Lung (tissue), 12 donors: ENCODE measurements around the gene ZNHIT6. TPM values are rescaled to one million over a fixed set of nuclear protein-coding genes. Genes with fewer than 3 reads are reported as not detected.
A peak's percentile ranks its signal among the peaks of the same experiment; 100 is the strongest.

Experiments used
- ATAC-seq: fragments of 200-7000 bp; cut with Tn5 transposase; one replicate; pipeline ENCODE4 v1.9.1; 2020; ENCODE audit warnings: moderate number of reproducible peaks; ENCODE audit not compliant: insufficient read depth, low FRiP score
- DNase-seq, 3 donors: peaks; one replicate each; pipeline ENCODE4 v3.0.0-alpha.2; 2013 to 2017
- H3K27ac ChIP-seq, 2 donors: one replicate each; pipeline ENCODE4 v1.5.1; 2013; ENCODE audit warnings: mild to moderate bottlenecking in 2 of 2, moderate library complexity in 2 of 2, control low read depth in 1 of 2, inconsistent platforms in 1 of 2, low read depth in 1 of 2, low read length in 1 of 2
- H3K27me3 ChIP-seq, 3 donors: one replicate each; pipeline ENCODE4 v1.5.1; 2013; ENCODE audit warnings: low read length in 2 of 3; ENCODE audit not compliant: control insufficient read depth in 3 of 3, insufficient read depth in 3 of 3
- H3K36me3 ChIP-seq, 4 donors: one replicate each; pipeline ENCODE4 v1.5.1; 2013; ENCODE audit warnings: low read length in 4 of 4, mild to moderate bottlenecking in 1 of 4, moderate library complexity in 1 of 4; ENCODE audit not compliant: control insufficient read depth in 4 of 4, insufficient read depth in 4 of 4
- H3K4me1 ChIP-seq, 5 donors: one replicate each; pipeline ENCODE4 v1.5.1; 2013; ENCODE audit warnings: low read length in 5 of 5, mild to moderate bottlenecking in 2 of 5, moderate library complexity in 1 of 5; ENCODE audit not compliant: control insufficient read depth in 5 of 5, insufficient read depth in 5 of 5
- H3K4me3 ChIP-seq: one replicate; pipeline ENCODE4 v1.5.1; 2013; ENCODE audit warnings: mild to moderate bottlenecking, control low read depth, moderate library complexity
- H3K9ac ChIP-seq, 2 donors: one replicate each; pipeline ENCODE4 v1.5.1; 2013; ENCODE audit warnings: low read length in 2 of 2, control low read depth in 1 of 2; ENCODE audit not compliant: insufficient read depth in 1 of 2
- H3K9me3 ChIP-seq, 4 donors: one replicate each; pipeline ENCODE4 v1.5.1; 2013; ENCODE audit warnings: low read length in 3 of 4, mild to moderate bottlenecking in 1 of 4, moderate library complexity in 1 of 4; ENCODE audit not compliant: control insufficient read depth in 4 of 4, insufficient read depth in 3 of 4
- WGBS, 2 donors: extraction: QIAGEN DNeasy Blood & Tissue Kit; methylation state at CpG; one replicate each; pipeline ENCODE4 v1.1.7; 2013; 5-methylcytosine and 5-hydroxymethylcytosine counted together
- polyA plus RNA-seq, 2 donors: library from polyadenylated mRNA; stranded (reverse); fragments of 200-250 nt; gene quantifications; one replicate each; pipeline ENCODE4 v1.2.1, GENCODE V29; 2013
- total RNA-seq, 2 donors: library from RNA; depleted of rRNA in 1 of 2; stranded (reverse); fragments of >200 nt in 1 of 2; gene quantifications; one replicate each; pipeline ENCODE4 v1.2.1, GENCODE V29; 2014 to 2021
- TF ChIP-seq, protein P1 (sequence below): IDR thresholded peaks from 2 replicates; pipeline ENCODE4 v1.5.1; 2012; ENCODE audit warnings: mild to moderate bottlenecking; ENCODE audit errors: control extremely low read depth, extremely low read depth
- donor health status: control.
- donor health status: control.
- donor health status: Bipolar disorder and iron deficiency.
- donor health status: healthy.
- donor health status: DM: yes; HTN: yes; CAD: no.

ZNHIT6 gene
- total and polyA plus RNA-seq, 4 donors: 8.7 to 17.7 (median 10.1) TPM

DNA sequence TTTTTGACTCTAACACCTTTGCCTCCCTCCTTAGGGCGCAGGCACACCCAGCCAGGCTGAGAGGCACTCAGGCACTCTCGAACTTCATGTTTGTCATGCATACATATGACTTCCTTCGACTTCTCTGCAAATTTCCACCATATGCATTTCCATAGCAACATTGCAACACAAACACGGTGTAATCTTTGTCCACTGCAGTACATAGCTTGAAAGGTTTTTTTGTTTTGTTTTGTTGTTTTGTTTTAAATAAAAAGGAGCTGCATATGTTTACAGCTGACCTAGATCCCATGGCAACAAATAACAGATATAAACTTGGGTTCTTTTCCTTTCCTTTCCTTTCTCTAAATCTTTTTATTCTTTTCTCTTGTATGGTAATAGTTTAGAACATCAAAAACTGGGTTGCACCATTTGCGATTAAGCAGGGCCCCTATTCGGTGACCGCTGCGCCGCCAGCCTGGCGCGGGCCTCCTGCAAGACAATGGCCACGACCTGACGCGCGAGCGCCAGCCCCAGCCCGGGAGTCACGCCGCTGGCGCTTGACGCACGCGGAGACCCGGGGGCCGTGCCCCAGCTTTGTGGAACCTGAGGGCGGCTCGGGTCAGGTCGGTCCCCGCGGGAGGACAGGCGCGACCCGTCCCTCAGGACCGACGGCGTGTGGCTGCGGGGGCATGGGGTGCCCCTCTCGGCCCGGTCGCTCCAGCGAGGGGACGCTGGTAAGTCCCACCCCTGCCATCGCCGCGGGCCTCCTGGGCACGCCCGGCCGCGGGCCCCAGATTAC lies 92.5 kb downstream of the ZNHIT6 start:
- no peak overlapping the region for H3K27ac ChIP-seq
- peak; percentile 50 to 72 (median 69) for DNase-seq
- TF ChIP-seq, protein P1, sequence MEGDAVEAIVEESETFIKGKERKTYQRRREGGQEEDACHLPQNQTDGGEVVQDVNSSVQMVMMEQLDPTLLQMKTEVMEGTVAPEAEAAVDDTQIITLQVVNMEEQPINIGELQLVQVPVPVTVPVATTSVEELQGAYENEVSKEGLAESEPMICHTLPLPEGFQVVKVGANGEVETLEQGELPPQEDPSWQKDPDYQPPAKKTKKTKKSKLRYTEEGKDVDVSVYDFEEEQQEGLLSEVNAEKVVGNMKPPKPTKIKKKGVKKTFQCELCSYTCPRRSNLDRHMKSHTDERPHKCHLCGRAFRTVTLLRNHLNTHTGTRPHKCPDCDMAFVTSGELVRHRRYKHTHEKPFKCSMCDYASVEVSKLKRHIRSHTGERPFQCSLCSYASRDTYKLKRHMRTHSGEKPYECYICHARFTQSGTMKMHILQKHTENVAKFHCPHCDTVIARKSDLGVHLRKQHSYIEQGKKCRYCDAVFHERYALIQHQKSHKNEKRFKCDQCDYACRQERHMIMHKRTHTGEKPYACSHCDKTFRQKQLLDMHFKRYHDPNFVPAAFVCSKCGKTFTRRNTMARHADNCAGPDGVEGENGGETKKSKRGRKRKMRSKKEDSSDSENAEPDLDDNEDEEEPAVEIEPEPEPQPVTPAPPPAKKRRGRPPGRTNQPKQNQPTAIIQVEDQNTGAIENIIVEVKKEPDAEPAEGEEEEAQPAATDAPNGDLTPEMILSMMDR: no peak
- no peak overlapping the region for H3K4me3 ChIP-seq
- no peaks in the 10 kb centered on the region for H3K36me3 ChIP-seq
- WGBS, 2 donors: 32 to 42% methylated on average over 49 of the region's 49 CpGs
- no peaks in the 10 kb centered on the region for H3K27me3 ChIP-seq
- peaks cover 0 to 33% (median 12%) of the 10 kb centered on the region in 5 donors for H3K4me1 ChIP-seq
- peaks cover 0 to 3% (median 1%) of the 10 kb centered on the region in 4 donors for H3K9me3 ChIP-seq
- no peak overlapping the region for H3K9ac ChIP-seq
- ATAC-seq: no peak

DNA sequence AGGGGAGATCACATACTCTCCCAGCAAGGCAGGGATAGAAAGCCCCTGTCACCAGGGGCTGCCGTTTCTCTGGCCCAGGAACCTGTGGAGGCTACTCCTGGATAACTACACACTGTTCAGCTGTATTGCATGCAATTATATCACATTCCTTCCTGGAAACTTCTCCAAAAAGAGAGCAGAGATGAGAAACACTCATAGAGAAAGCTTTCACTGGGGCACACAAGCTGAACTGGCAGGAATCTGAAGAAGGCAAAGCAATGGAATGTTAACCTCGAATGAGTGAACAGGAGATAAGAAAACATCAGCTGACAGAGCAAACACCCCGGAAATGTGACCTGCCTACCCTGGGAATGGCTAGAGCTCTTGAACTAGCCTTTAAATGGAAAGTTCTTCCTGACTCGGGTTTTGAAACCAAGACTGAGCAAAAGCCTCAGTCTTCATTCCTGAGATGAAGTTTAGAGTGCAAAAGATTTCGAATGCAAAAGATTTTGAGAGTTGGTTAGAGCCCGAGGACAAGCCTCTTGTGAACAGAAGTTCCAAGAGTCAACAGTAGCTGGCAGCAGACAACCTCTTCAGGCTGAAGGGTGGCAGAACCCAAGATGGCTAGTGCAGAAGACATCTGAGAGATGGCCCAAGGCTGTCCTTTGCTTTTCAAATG lies 95.4 kb downstream of the ZNHIT6 start:
- ATAC-seq: peak; percentile 73
- Histone ChIP-seq H3K9me3 (peaks cover 0 to 3% (median 0%) of the 10 kb centered on the region in 4 donors), H3K27me3 (no peaks in the 10 kb centered on the region), H3K4me3 (no peak overlapping the region), H3K27ac (peak overlapping the region; percentile 60 to 61), H3K9ac (no peak overlapping the region), H3K36me3 (no peaks in the 10 kb centered on the region), H3K4me1 (peaks cover 0 to 34% (median 12%) of the 10 kb centered on the region in 5 donors)
- 44 to 56% methylated on average over 6 of the region's 6 CpGs for WGBS, 2 donors
- TF ChIP-seq, protein P1: no peak
- peak in 2 of 3 donors; percentile 57 to 62 for DNase-seq

DNA sequence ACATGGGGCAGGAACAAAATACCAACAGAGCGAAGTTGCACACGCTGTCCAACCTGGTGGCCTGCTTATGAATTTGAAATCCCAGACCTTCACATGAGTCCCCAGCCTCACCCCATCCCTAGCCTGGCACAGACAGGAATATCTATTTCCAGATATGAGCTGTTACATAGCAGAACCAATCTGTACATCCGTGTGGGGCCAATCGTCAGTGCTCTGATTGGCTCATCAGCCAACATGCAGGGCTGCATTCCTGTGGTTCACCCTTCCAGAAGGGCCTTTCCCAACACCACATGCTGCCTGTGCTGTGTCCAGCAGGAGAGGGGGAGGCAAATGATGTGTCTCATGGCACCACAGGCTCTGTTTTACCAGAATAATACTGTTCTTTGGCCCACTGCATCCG lies 96.4 kb downstream of the ZNHIT6 start:
- H3K9me3 ChIP-seq: peaks cover 0 to 3% (median 0%) of the 10 kb centered on the region in 4 donors
- TF ChIP-seq, protein P1: no peak
- peaks cover 0 to 34% (median 12%) of the 10 kb centered on the region in 5 donors for H3K4me1 ChIP-seq
- H3K27me3 ChIP-seq: no peaks in the 10 kb centered on the region
- whole genome bisulfite sequencing, 2 donors: 63 to 73% methylated on average over 5 of the region's 5 CpGs
- peak; percentile 83 for ATAC-seq
- no peak overlapping the region for H3K4me3 ChIP-seq
- no peaks in the 10 kb centered on the region for H3K36me3 ChIP-seq
- peak; percentile 84 to 92 (median 92) for DNase-seq
- peak overlapping the region; percentile 17 to 81 for H3K27ac ChIP-seq
- H3K9ac ChIP-seq: peak overlapping the region in 1 of 2 donors; percentile 51
